Thoracic aorta (tissue), 2 donors: ENCODE results near the gene SERPINB13. TPM values are rescaled to one million over a fixed set of nuclear protein-coding genes. Genes with fewer than 3 reads are reported as not detected.

ENCODE experiments used
- ATAC-seq: fragments of 150-250 bp; one replicate; pipeline ENCODE4 v1.8.0; 2017; ENCODE audit warnings: low read depth; ENCODE audit not compliant: insufficient number of reproducible peaks, low FRiP score
- DNase-seq: peaks from one replicate; pipeline ENCODE4 v3.0.0-alpha.2; 2020; ENCODE audit warnings: low spot score
- H3K27ac ChIP-seq, 2 donors: fragments of 200-600 bp; sonication (generic); 1 replicate in 1 of 2; 2 replicates in 1 of 2; pipeline ENCODE4 v1.5.1; 2016; ENCODE audit warnings: mild to moderate bottlenecking in 2 of 2, moderate library complexity in 2 of 2
- H3K27me3 ChIP-seq: fragments of 200-600 bp; sonication (generic); replicated peaks from 2 replicates; pipeline ENCODE4 v1.6.0; 2016; ENCODE audit warnings: mild to moderate bottlenecking; ENCODE audit not compliant: insufficient read depth
- H3K36me3 ChIP-seq: fragments of 200-600 bp; sonication (generic); one replicate; pipeline ENCODE4 v1.5.1; 2016
- H3K4me1 ChIP-seq, 2 donors: fragments of 200-600 bp; sonication (generic); 1 replicate in 1 of 2; 2 replicates in 1 of 2; pipeline versions ENCODE4 v1.5.1 to v1.6.0; 2016; ENCODE audit warnings: low read depth in 2 of 2, mild to moderate bottlenecking in 1 of 2; ENCODE audit not compliant: control insufficient read depth in 1 of 2
- H3K4me3 ChIP-seq: fragments of 200-600 bp; sonication (generic); 2 replicates; pipeline ENCODE4 v1.5.1; 2016; ENCODE audit warnings: mild to moderate bottlenecking
- H3K9me3 ChIP-seq: fragments of 200-600 bp; sonication (generic); 2 replicates; pipeline ENCODE4 v1.5.1; 2016
- CTCF ChIP-seq: fragments of 200-600 bp; sonication (generic); IDR thresholded peaks from one replicate; pipeline ENCODE4 v1.5.1; 2019; ENCODE audit warnings: antibody characterized with exemption
- total RNA-seq, 2 donors: library from RNA; depleted of rRNA; stranded (reverse); fragments of >200 nt; gene quantifications; one replicate each; pipeline versions ENCODE4 v1.1.0 to v1.2.3, GENCODE V29; 2016

The SERPINB13 gene
- total RNA-seq, 2 donors from 2014 or later = not detected

GRCh38 chr18:63550068-63550467 is 37.1 kb upstream of the SERPINB13 start:
- Histone ChIP-seq H3K27ac (no peak overlapping the region), H3K27me3 (no peaks in the 10 kb centered on the region), H3K4me3 (no peak overlapping the region), H3K36me3 (no peaks in the 10 kb centered on the region), H3K4me1 (peaks cover 3 to 11% of the 10 kb centered on the region in 2 donors), H3K9me3 (no peaks in the 10 kb centered on the region)
- no peak for TF ChIP-seq CTCF
- ATAC-seq = no peak
- no peak for DNase-seq

- Histone ChIP-seq H3K27ac (no peak overlapping the region), H3K9me3 (no peaks in the 10 kb centered on the region), H3K27me3 (no peaks in the 10 kb centered on the region), H3K36me3 (no peaks in the 10 kb centered on the region), H3K4me1 (peaks cover 3 to 11% of the 10 kb centered on the region in 2 donors), H3K4me3 (no peak overlapping the region)
- TF ChIP-seq CTCF = no peak
- ATAC-seq (no peak), DNase-seq (no peak)
These were observed 35.4 kb upstream of the SERPINB13 start for GRCh38 chr18:63551769-63552168.

GRCh38 chr18:63552581-63552980 is 34.6 kb upstream of the SERPINB13 start:
- DNase-seq (no peak), ATAC-seq (no peak)
- no peak for TF ChIP-seq CTCF
- no peaks in the 10 kb centered on the region for H3K36me3 ChIP-seq
- H3K27me3 ChIP-seq = no peaks in the 10 kb centered on the region
- peak overlapping the region in 1 of 2 donors; percentile 32 for H3K27ac ChIP-seq
- no peak overlapping the region for H3K4me3 ChIP-seq
- H3K4me1 ChIP-seq = peaks cover 3 to 11% of the 10 kb centered on the region in 2 donors
- no peaks in the 10 kb centered on the region for H3K9me3 ChIP-seq

- H3K4me1 ChIP-seq = peaks cover 3 to 11% of the 10 kb centered on the region in 2 donors
- ATAC-seq = peak; percentile 65
- no peak for DNase-seq
- H3K4me3 ChIP-seq = no peak overlapping the region
- H3K27ac ChIP-seq = peak overlapping the region in 1 of 2 donors; percentile 43
- TF ChIP-seq CTCF = no peak
- H3K9me3 ChIP-seq = no peaks in the 10 kb centered on the region
- no peaks in the 10 kb centered on the region for H3K36me3 ChIP-seq
- H3K27me3 ChIP-seq = no peaks in the 10 kb centered on the region
These were observed 34.1 kb upstream of the SERPINB13 start for GRCh38 chr18:63553081-63553480.

- ATAC-seq (no peak), DNase-seq (no peak)
- no peaks in the 10 kb centered on the region for H3K4me1 ChIP-seq
- no peak for TF ChIP-seq CTCF
- no peak overlapping the region for H3K4me3 ChIP-seq
- H3K36me3 ChIP-seq = no peaks in the 10 kb centered on the region
- H3K27ac ChIP-seq = no peak overlapping the region
- no peaks in the 10 kb centered on the region for H3K27me3 ChIP-seq
- no peaks in the 10 kb centered on the region for H3K9me3 ChIP-seq
These were observed 27.3 kb upstream of the SERPINB13 start for GRCh38 chr18:63559567-63560491.
